Pons (tissue), 1 donor: ENCODE measurements around the gene CHD1.
A peak's percentile ranks its signal among the peaks of the same experiment; 100 is the strongest.
"Not testable (repeated sequence)": the region's sequence is repeated elsewhere in the genome, so short reads cannot be mapped to it uniquely, and the experiment has no call there.

Experiments
- DNase-seq: peaks from one replicate; pipeline ENCODE4 v3.0.0-alpha.2; 2016; ENCODE audit warnings: low spot score

Gene CHD1

DNA sequence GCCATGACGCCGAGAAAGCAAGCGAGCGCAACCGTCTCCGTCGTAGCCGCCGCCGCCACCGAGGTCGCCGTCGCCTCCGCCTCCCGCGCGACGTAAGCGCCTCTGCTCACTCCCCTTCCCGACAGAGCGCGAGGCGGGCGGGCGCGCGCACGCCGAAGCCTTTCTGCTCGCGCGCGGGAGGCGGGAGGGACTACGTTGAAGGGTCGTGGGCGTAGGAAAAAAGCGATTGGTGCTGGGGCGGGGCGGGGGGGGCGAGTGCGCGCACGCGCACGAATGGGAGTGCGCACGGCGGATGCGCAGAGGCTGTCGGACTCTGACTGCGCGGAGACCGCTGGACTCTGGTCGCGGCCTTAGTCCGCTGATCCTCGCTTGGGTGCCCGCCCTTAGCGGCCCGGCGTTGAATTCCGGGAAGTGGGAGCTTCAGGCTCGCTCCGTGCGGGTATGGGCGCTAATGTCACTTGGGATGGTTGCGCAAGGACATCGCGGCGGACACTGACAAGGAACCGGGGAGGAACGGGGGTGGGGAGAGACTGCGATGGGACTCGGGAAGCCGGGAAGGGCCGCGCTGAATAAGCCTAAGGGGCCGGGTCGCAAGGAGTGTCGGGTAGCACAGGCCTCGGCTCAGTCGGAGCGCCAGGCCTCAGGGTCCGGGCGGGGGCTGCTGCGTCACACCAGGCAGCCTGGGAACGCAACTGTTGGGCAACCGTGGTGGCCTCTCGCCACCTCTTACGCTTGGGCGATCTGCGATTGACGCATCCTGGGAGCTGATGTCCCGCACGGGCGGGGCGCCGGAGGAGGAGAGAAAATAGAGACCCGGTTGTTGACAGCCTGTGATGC, at the start of gene CHD1:
TSS of gene CHD1 (minus strand) at position 135 of the 837 bp plus-strand sequence. CDS start 2,621 bp downstream, outside the sequence.
- DNase-seq, result peak; percentile 98

- DNase-seq, result no peak
Observed at GRCh38 chr5:98978528-98978927, 49.7 kb upstream of the CHD1 start.

DNA sequence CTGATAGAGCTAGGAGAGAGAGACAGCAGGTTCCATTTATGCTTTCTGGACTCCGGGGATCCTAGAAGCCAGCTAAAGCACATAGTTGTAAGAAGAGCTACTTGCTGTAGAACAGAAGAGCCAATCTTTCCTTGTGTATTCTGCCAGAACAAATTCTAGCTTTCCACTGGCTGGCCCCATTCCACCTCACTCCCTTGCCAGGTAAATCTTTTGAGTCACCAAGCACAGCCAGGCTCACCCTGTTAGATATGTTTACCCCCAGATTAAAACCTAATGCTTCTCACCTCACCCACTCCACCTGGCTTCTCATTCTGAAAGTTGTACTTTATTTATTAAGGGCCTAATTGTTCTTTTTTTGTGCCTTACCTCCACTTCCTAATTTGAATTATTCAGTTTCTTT, 48.9 kb upstream of the CHD1 start:
- DNase-seq, result no peak

GRCh38 chr5:98975682-98976407, 47.0 kb upstream of the CHD1 start:
- no peak for DNase-seq

- no peak for DNase-seq
Observed at GRCh38 chr5:98975223-98975622, 46.4 kb upstream of the CHD1 start.

DNA sequence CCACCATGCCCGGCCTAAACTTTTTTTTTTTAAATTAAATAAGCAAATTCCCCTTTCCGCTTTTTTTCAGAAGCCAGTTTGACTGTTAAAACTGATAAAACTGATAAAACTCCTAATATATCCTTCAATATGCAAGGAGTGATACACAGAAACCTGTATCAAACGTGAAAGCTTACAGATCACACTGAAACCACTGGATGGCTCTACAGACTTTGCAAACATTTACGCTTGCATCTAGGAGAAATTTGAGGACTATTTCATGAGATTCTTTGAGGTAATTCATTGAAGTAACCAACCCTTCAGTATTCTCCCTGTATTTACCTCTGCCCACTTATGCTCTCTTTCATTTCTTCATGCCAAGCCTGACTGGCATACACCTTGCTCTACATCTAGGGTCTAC, 40.6 kb upstream of the CHD1 start:
- no peak for DNase-seq

GRCh38 chr5:98968056-98968564, 39.3 kb upstream of the CHD1 start:
- no peak for DNase-seq

DNA sequence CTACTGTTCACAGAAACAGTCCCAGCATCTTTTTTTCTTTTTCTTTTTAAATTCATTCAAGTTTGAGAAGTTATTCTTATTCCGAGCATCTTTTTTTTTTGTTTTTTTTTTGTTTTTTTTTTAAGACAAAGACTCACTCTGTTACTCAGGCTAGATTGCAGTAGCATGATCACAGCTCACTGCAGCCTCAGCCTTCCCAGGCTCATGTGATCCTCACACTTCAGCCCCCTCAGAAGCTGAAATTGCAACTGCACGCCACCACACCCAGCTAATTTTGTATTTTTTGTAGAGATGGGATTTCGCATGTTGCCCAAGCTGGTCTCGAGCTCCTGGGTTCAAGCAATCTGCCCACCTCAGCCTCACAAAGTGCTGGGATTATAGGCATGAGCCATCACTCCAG, 36.4 kb upstream of the CHD1 start:
- DNase-seq, result no peak

GRCh38 chr5:98964621-98965020, 35.8 kb upstream of the CHD1 start:
- DNase-seq, result no peak

- DNase-seq, result no peak
Observed at GRCh38 chr5:98963019-98963418, 34.2 kb upstream of the CHD1 start.

DNA sequence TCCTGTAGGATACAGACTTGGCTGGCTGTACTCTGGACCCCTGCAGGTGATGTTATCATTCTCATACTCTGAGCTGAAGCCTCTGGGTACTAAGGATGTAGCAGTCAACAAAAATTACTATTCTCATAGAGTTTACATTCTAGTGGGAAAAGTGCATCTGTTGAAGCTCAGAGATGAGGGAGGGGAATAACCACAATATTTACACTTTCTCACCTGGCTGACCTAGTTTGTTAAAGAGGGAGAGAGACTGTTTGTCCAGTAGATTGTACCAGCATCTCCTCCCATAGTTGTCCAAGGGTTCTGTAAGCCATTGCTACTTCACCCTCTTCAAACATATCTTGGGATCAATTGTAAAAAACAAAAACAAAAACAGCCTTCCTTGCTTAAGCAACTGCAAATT, 33.8 kb upstream of the CHD1 start:
- no peak for DNase-seq

- no peak for DNase-seq
Observed at GRCh38 chr5:98961665-98962344, 33.0 kb upstream of the CHD1 start.

DNA sequence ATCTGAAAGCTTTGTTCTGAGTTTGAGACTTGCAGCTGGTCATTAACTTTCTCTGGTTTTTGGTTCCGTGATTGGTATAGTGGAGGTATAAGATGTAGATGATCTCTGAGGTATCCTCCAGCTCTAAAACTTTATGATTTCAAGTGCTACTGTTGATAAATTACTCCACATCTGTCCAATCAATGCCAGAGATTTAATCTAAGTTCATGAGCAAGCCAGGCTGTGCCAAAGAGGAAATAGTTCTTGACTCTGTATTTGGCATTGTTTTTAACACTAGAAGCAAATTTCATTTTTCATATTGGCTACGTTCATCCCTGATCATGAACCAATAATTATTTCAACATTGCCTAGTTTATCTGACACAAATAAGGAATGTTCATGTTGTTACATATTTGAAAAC, 28.5 kb upstream of the CHD1 start:
- DNase-seq, result no peak

DNA sequence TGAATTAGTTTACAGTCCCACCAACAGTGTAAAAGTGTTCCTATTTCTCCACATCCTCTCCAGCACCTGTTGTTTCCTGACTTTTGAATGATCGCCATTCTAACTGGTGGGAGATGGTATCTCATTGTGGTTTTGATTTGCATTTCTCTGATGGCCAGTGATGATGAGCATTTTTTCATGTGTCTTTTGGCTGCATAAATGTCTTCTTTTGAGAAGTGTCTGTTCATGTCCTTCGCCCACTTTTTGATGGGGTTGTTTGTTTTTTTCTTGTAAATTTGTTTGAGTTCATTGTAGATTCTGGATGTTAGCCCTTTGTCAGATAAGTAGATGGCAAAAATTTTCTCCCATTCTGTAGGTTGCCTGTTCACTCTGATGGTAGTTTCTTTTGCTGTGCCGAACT, 27.1 kb upstream of the CHD1 start:
- not testable (repeated sequence) for DNase-seq

DNA sequence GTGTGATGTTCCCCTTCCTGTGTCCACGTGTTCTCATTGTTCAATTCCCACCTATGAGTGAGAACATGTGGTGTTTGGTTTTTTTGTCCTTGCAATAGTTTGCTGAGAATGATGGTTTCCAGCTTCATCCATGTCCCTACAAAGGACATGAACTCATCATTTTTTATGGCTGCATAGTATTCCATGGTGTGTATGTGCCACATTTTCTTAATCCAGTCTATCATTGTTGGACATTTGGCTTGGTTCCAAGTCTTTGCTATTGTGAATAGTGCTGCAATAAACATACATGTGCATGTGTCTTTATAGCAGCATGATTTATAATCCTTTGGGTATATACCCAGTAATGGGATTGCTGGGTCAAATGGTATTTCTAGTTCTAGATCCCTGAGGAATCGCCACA, 26.7 kb upstream of the CHD1 start:
- not testable (repeated sequence) for DNase-seq

DNA sequence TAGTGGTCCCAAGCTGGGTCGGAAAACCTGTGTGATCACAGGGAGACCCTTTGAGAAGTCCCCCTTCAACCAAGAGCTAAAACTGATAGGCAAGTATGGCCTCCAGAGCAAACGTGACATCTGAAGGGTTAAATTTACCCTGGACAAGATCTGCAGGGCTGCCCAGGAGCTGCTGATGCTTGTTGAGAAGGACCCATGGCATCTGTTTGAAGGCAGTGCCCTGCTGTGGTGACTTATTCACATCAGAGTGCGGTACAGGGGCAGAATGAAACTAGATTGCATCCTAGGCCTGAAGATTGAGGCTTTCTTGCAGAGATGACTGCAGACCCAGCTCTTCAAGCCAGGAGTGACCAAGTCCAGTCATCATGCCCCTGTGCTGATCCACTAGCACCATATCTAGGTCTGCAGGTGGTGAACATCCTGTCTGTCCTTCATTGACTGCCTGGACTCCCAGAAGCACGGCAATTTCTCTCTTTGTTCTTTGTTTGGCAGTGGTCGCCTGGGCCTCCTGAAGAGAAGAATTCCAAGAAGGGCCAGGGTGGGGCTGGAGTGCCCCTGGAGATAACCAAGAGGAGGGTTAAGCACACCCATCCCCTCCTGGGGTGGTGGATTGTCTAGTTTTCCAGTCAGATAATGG, 25.7 kb upstream of the CHD1 start:
- DNase-seq, result no peak

GRCh38 chr5:98942847-98943246, 14.0 kb upstream of the CHD1 start:
- DNase-seq, result no peak

GRCh38 chr5:98941131-98941883, 12.5 kb upstream of the CHD1 start:
- no peak for DNase-seq

DNA sequence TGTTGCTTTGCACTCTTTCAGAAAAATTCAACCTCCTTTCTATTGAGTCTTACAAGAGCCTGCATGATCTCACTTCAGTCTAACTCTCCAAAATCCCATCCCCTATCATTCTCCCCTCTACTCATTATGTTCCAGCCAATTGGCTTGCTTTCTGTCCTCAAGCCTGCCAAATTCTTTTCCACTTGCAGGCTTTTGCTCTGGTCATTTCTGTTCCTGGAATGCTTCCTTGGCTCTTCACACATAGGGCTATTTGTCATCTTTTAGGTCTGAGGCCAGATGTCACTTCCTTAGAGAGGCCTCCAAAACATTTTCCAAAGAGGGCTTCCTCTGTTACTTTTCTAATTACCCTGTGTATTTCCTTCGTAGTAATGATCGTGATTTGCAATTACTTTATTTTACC, 11.8 kb upstream of the CHD1 start:
- peak; percentile 77 for DNase-seq

GRCh38 chr5:98938464-98938863, 9.7 kb upstream of the CHD1 start:
- no peak for DNase-seq

DNA sequence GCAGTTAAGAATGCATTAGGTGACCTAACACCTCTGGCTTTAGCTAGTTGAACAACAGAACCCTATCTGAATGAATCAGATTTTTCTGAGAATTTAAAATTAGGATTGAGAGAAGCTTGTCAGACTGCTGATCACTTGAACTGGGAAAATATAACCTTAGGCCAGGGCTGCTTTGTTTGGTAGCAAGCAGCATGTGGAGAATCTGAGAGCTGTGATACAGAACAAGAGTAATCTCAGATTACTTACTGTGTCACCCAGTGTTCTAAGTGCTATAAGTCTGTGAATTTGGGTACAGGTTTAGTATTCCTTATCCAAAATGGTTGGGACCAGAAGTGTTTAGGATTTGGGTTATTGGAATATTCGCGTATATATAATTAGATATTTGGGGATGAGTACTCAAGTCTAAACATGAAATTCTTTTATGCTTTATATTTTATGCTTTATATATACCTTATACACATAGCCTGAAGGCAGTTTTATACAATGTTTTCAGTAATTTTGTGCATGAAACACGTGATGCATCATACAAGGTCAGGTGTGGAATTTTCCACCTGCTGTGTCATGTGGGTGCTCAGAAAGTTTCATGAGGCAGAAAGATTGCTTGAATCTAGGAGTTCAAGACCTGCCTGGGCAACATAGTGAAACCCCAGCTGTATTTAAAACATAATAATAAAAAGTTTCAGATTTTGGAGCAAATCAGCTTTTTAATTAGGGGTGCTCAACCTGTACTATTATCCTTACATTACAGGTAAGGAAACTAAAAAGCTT, 8.3 kb upstream of the CHD1 start:
- no peak for DNase-seq
